ENCODE data around the gene JAG1.
"Not testable (repeated sequence)": the region's sequence is repeated elsewhere in the genome, so short reads cannot be mapped to it uniquely, and the experiment has no call there.

The JAG1 gene

GRCh38 chr20:10634683-10635411 lies 39.0 kb downstream of the JAG1 start:
- DNase-seq, result no peak

- DNase-seq, result no peak
These were observed 39.6 kb downstream of the JAG1 start for GRCh38 chr20:10634211-10634610.

- no peak for DNase-seq
These were observed 40.1 kb downstream of the JAG1 start for GRCh38 chr20:10633718-10634117.

GRCh38 chr20:10632721-10633509 lies 40.9 kb downstream of the JAG1 start:
- DNase-seq, result no peak

- DNase-seq, result no peak
These were observed 42.7 kb downstream of the JAG1 start for GRCh38 chr20:10631126-10631525.

- DNase-seq, result no peak
These were observed 43.7 kb downstream of the JAG1 start for GRCh38 chr20:10629946-10630650.

- no peak for DNase-seq
These were observed 46.9 kb downstream of the JAG1 start for GRCh38 chr20:10626896-10627295.

- DNase-seq, result no peak
These were observed 48.2 kb downstream of the JAG1 start for GRCh38 chr20:10625641-10626040.

- DNase-seq, result no peak
These were observed 51.0 kb downstream of the JAG1 start for GRCh38 chr20:10622657-10623418.

- DNase-seq, result no peak
These were observed 52.6 kb downstream of the JAG1 start for GRCh38 chr20:10621149-10621548.

GRCh38 chr20:10619427-10619826 lies 54.4 kb downstream of the JAG1 start:
- DNase-seq, result no peak

GRCh38 chr20:10618611-10619245 lies 55.1 kb downstream of the JAG1 start:
- DNase-seq, result no peak

- DNase-seq, result not testable (repeated sequence)
These were observed 56.2 kb downstream of the JAG1 start for GRCh38 chr20:10617549-10618133.

- no peak for DNase-seq
These were observed 57.6 kb downstream of the JAG1 start for GRCh38 chr20:10616212-10616611.

GRCh38 chr20:10613911-10614310 lies 59.9 kb downstream of the JAG1 start:
- no peak for DNase-seq

- DNase-seq, result not testable (repeated sequence)
These were observed 60.4 kb downstream of the JAG1 start for GRCh38 chr20:10613426-10613825.

GRCh38 chr20:10611357-10611756 lies 62.4 kb downstream of the JAG1 start:
- no peak for DNase-seq

GRCh38 chr20:10610251-10610650 lies 63.5 kb downstream of the JAG1 start:
- DNase-seq, result no peak

GRCh38 chr20:10609770-10610169 lies 64.0 kb downstream of the JAG1 start:
- no peak for DNase-seq

- no peak for DNase-seq
These were observed 64.5 kb downstream of the JAG1 start for GRCh38 chr20:10609276-10609675.

- no peak for DNase-seq
These were observed 68.1 kb downstream of the JAG1 start for GRCh38 chr20:10605547-10606195.
